ENCODE measurements around the gene MFSD6.

The MFSD6 gene

DNA sequence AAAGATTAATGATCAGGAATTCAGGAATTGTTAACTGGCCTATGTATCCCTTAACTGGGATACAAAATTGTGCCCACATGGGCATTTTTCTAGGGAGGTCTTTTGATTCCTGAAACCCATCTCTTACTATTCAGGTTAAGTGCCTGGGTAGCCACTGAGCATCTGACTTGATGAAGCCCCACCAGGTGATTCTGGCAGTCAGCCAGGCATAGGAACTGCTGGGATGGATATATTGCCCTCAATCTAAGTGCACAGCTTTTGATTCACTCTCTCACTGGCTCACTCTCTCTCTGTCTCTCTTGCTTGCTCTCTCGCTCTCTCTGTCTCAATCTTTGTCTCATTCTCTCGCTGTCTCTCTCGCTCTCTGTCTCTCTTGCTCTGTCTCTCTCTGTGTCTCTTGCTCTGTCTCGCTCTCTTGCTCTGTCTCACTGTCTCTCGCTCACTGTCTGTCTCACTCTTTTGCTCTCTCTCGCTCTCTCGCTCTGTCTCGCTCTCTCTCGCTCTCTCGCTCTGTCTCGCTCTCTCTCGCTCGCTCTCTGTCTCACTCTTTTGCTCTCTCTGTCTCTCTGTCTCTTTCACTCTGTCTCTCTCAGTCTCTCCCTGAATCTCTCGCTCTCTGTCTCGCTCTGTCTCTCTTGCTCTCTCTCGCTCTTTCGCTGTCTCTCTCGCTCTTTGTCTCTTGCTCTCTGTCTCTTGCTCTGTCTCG is 42.5 kb upstream of the MFSD6 start:
- TF ChIP-seq, protein P1, sequence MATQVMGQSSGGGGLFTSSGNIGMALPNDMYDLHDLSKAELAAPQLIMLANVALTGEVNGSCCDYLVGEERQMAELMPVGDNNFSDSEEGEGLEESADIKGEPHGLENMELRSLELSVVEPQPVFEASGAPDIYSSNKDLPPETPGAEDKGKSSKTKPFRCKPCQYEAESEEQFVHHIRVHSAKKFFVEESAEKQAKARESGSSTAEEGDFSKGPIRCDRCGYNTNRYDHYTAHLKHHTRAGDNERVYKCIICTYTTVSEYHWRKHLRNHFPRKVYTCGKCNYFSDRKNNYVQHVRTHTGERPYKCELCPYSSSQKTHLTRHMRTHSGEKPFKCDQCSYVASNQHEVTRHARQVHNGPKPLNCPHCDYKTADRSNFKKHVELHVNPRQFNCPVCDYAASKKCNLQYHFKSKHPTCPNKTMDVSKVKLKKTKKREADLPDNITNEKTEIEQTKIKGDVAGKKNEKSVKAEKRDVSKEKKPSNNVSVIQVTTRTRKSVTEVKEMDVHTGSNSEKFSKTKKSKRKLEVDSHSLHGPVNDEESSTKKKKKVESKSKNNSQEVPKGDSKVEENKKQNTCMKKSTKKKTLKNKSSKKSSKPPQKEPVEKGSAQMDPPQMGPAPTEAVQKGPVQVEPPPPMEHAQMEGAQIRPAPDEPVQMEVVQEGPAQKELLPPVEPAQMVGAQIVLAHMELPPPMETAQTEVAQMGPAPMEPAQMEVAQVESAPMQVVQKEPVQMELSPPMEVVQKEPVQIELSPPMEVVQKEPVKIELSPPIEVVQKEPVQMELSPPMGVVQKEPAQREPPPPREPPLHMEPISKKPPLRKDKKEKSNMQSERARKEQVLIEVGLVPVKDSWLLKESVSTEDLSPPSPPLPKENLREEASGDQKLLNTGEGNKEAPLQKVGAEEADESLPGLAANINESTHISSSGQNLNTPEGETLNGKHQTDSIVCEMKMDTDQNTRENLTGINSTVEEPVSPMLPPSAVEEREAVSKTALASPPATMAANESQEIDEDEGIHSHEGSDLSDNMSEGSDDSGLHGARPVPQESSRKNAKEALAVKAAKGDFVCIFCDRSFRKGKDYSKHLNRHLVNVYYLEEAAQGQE (IDR thresholded peaks at IDR 0.05; ENCODE audit: low read depth) = no peak
- TF ChIP-seq TCF12 (IDR thresholded peaks at IDR 0.05; ENCODE audit: low read depth) (no peak), CEBPB (IDR thresholded peaks at IDR 0.05) (no peak), YY1 (IDR thresholded peaks at IDR 0.05; ENCODE audit: low read depth) (no peak), TAF1 (IDR thresholded peaks at IDR 0.05; ENCODE audit: low read depth) (no peak), FOXM1 (IDR thresholded peaks at IDR 0.05; ENCODE audit: borderline replicate concordance, low read depth) (no peak), CREB1 (IDR thresholded peaks at IDR 0.05; ENCODE audit: low read depth) (no peak), EGR1 (IDR thresholded peaks at IDR 0.05) (no peak), NFIC (IDR thresholded peaks at IDR 0.05) (no peak), TEAD4 (IDR thresholded peaks at IDR 0.05) (no peak), RAD21 (IDR thresholded peaks at IDR 0.05; ENCODE audit: low read depth) (no peak), ZBTB7A (IDR thresholded peaks at IDR 0.05; ENCODE audit: low read depth) (no peak)
- TF ChIP-seq, protein P2, sequence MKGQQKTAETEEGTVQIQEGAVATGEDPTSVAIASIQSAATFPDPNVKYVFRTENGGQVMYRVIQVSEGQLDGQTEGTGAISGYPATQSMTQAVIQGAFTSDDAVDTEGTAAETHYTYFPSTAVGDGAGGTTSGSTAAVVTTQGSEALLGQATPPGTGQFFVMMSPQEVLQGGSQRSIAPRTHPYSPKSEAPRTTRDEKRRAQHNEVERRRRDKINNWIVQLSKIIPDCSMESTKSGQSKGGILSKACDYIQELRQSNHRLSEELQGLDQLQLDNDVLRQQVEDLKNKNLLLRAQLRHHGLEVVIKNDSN (IDR thresholded peaks at IDR 0.05) = no peak

- TF ChIP-seq, protein P2 (IDR thresholded peaks at IDR 0.05) = no peak
- no peak for TF ChIP-seq EGR1 (IDR thresholded peaks at IDR 0.05)
- no peak for TF ChIP-seq ZBTB7A (IDR thresholded peaks at IDR 0.05; ENCODE audit: low read depth)
- no peak for TF ChIP-seq TCF12 (IDR thresholded peaks at IDR 0.05; ENCODE audit: low read depth)
- no peak for TF ChIP-seq CEBPB (IDR thresholded peaks at IDR 0.05)
- no peak for TF ChIP-seq NFIC (IDR thresholded peaks at IDR 0.05)
Measured at GRCh38 chr2:190366248-190366753, 41.9 kb upstream of the MFSD6 start.

- TF ChIP-seq CEBPB (IDR thresholded peaks at IDR 0.05) (no peak), EGR1 (IDR thresholded peaks at IDR 0.05) (no peak), FOXM1 (IDR thresholded peaks at IDR 0.05; ENCODE audit: borderline replicate concordance, low read depth) (no peak), TCF12 (IDR thresholded peaks at IDR 0.05; ENCODE audit: low read depth) (no peak), NFIC (IDR thresholded peaks at IDR 0.05) (no peak), ZBTB7A (IDR thresholded peaks at IDR 0.05; ENCODE audit: low read depth) (no peak), TAF1 (IDR thresholded peaks at IDR 0.05; ENCODE audit: low read depth) (no peak), RAD21 (IDR thresholded peaks at IDR 0.05; ENCODE audit: low read depth) (no peak), MAX (IDR thresholded peaks at IDR 0.05) (no peak)
- TF ChIP-seq, protein P1 (IDR thresholded peaks at IDR 0.05; ENCODE audit: low read depth) = no peak
- TF ChIP-seq, protein P2 (IDR thresholded peaks at IDR 0.05) = no peak
Measured at GRCh38 chr2:190367091-190367490, 41.1 kb upstream of the MFSD6 start.

DNA sequence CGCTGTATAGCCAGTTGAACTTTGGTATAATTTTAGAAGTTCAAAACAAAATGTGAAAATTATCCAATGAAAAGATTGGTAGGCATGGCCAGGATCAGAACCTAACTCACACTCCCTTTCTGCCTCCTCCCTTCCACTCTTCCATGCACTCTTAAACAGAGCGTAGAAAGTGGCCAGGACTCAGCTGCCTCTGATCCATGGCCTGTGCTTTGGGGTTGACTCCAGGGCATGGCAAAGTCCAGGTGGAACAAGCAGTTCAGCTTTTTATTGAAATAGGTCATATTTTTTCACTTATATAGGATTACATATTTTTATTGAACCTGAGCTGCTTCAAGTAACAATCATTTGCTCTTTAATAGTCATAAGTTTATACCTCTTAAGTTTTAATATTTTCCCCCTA is 38.5 kb upstream of the MFSD6 start:
- TF ChIP-seq TAF1 (IDR thresholded peaks at IDR 0.05; ENCODE audit: low read depth) (no peak), RAD21 (IDR thresholded peaks at IDR 0.05; ENCODE audit: low read depth) (no peak)
- TF ChIP-seq, protein P2 (IDR thresholded peaks at IDR 0.05) = no peak

GRCh38 chr2:190376083-190376482 is 32.1 kb upstream of the MFSD6 start:
- no peak for TF ChIP-seq MAX (IDR thresholded peaks at IDR 0.05)
- no peak for TF ChIP-seq TAF1 (IDR thresholded peaks at IDR 0.05; ENCODE audit: low read depth)
- no peak for TF ChIP-seq YY1 (IDR thresholded peaks at IDR 0.05; ENCODE audit: low read depth)
- TF ChIP-seq FOXM1 (IDR thresholded peaks at IDR 0.05; ENCODE audit: borderline replicate concordance, low read depth) = no peak
- no peak for TF ChIP-seq CEBPB (IDR thresholded peaks at IDR 0.05)
- no peak for TF ChIP-seq RAD21 (IDR thresholded peaks at IDR 0.05; ENCODE audit: low read depth)
- TF ChIP-seq EGR1 (IDR thresholded peaks at IDR 0.05) = no peak
- TF ChIP-seq CREB1 (IDR thresholded peaks at IDR 0.05; ENCODE audit: low read depth) = no peak
- no peak for TF ChIP-seq TCF12 (IDR thresholded peaks at IDR 0.05; ENCODE audit: low read depth)
- TF ChIP-seq, protein P1 (IDR thresholded peaks at IDR 0.05; ENCODE audit: low read depth) = no peak
- TF ChIP-seq NFIC (IDR thresholded peaks at IDR 0.05) = no peak
- no peak for TF ChIP-seq EP300 (IDR thresholded peaks at IDR 0.05; ENCODE audit: borderline replicate concordance)
- no peak for TF ChIP-seq ZBTB7A (IDR thresholded peaks at IDR 0.05; ENCODE audit: low read depth)
- TF ChIP-seq TEAD4 (IDR thresholded peaks at IDR 0.05) = no peak
- TF ChIP-seq, protein P2 (IDR thresholded peaks at IDR 0.05) = no peak

Data from Ishikawa (cell line).